Measurements from ENCODE around the gene C16orf96. TPM values are rescaled to one million over a fixed set of nuclear protein-coding genes. Genes with fewer than 3 reads are reported as not detected.

The C16orf96 gene
- total and polyA plus RNA-seq, 2 of the 13 experiments (the other 11 are each of a cell fraction or from before 2014, with no cell fraction given): 0.03 TPM; not detected in 1

GRCh38 chr16:4538350-4539235 is 17.5 kb upstream of the C16orf96 start, which contains the start of gene CDIP1 (continued):
- TF ChIP-seq IRF9 (CRISPR knock-in tag; IDR thresholded peaks at IDR 0.05; ENCODE audit: borderline replicate concordance): peak; percentile 98
- TF ChIP-seq HOXD1 (CRISPR knock-in tag; IDR thresholded peaks at IDR 0.05): peak; percentile 96
- TF ChIP-seq NFAT5 (CRISPR knock-in tag; IDR thresholded peaks at IDR 0.05): peak; percentile 99
- no peak; the same call in 1 of the 2 replicates for TF ChIP-seq PRDM4 (CRISPR knock-in tag; IDR thresholded peaks at IDR 0.05; ENCODE audit: borderline replicate concordance)
- peak; percentile 98; the same call in 1 of the 2 replicates for TF ChIP-seq TIGD3 (CRISPR knock-in tag; IDR thresholded peaks at IDR 0.05; ENCODE audit: borderline replicate concordance)
- TF ChIP-seq ZFX (CRISPR knock-in tag; IDR thresholded peaks at IDR 0.05; ENCODE audit: low read depth): peak; percentile 100
- TF ChIP-seq ZC3H4 (CRISPR knock-in tag; IDR thresholded peaks at IDR 0.05; ENCODE audit: borderline replicate concordance): 0 out of 2 replicates have a peak, but pooled peaks have one; percentile 65
- TF ChIP-seq SPEN (CRISPR knock-in tag; IDR thresholded peaks at IDR 0.05; ENCODE audit: low read depth): peak; percentile 99
- TF ChIP-seq ZNF296 (CRISPR knock-in tag; conservative IDR thresholded peaks at IDR 0.05): peak; percentile 98
- peak; percentile 96 for TF ChIP-seq ZBTB25 (CRISPR knock-in tag; IDR thresholded peaks at IDR 0.05)
- peak; percentile 89; the same call in 1 of the 2 replicates for TF ChIP-seq ZNF512 (CRISPR knock-in tag; IDR thresholded peaks at IDR 0.05)
- peak; percentile 85 for TF ChIP-seq FOXK1 (CRISPR knock-in tag; IDR thresholded peaks at IDR 0.05; ENCODE audit: borderline replicate concordance, low read depth)
- TF ChIP-seq SYNCRIP (IDR thresholded peaks at IDR 0.05; ENCODE audit: insufficient read depth, low read depth, low read length): no peak

All from HepG2 (cell line).